Measurements from ENCODE around the gene ARMC6.
"Not testable (repeated sequence)": the region's sequence is repeated elsewhere in the genome, so short reads cannot be mapped to it uniquely, and the experiment has no call there.

Gene ARMC6

GRCh38 chr19:19101540-19101939 is 68.1 kb downstream of the ARMC6 start:
- Histone ChIP-seq H3K4me2 (ENCODE audit: low read length) (no peak overlapping the region), H3K27me3 (ENCODE audit: control insufficient read depth, low read length) (no peaks in the 10 kb centered on the region), H3K36me3 (ENCODE audit: control insufficient read depth, low read length) (no peaks in the 10 kb centered on the region), H3K27ac (ENCODE audit: low read depth, low read length) (no peak overlapping the region), H3K9me3 (ENCODE audit: control insufficient read depth, insufficient read depth, low read length) (no peaks in the 10 kb centered on the region), H3K9me2 (replicated peaks; ENCODE audit: control insufficient read depth, low read length) (no peaks in the 10 kb centered on the region), H4K20me1 (ENCODE audit: control insufficient read depth, insufficient read depth, low read depth, low read length) (no peaks in the 10 kb centered on the region), H3K4me1 (ENCODE audit: control insufficient read depth, low read length) (no peaks in the 10 kb centered on the region), H3K79me2 (ENCODE audit: control insufficient read depth, low read length) (no peaks in the 10 kb centered on the region), H3K4me3 (ENCODE audit: low read length) (no peak overlapping the region), H3F3A (ENCODE audit: control insufficient read depth, insufficient read depth) (no peaks in the 10 kb centered on the region)
- no peak for TF ChIP-seq EZH2phosphoT487 (IDR thresholded peaks at IDR 0.05; ENCODE audit: borderline replicate concordance, low read length)
- TF ChIP-seq, protein P1, sequence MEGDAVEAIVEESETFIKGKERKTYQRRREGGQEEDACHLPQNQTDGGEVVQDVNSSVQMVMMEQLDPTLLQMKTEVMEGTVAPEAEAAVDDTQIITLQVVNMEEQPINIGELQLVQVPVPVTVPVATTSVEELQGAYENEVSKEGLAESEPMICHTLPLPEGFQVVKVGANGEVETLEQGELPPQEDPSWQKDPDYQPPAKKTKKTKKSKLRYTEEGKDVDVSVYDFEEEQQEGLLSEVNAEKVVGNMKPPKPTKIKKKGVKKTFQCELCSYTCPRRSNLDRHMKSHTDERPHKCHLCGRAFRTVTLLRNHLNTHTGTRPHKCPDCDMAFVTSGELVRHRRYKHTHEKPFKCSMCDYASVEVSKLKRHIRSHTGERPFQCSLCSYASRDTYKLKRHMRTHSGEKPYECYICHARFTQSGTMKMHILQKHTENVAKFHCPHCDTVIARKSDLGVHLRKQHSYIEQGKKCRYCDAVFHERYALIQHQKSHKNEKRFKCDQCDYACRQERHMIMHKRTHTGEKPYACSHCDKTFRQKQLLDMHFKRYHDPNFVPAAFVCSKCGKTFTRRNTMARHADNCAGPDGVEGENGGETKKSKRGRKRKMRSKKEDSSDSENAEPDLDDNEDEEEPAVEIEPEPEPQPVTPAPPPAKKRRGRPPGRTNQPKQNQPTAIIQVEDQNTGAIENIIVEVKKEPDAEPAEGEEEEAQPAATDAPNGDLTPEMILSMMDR (IDR thresholded peaks at IDR 0.05; ENCODE audit: low read depth, low read length, poor library complexity, severe bottlenecking): no peak

DNA sequence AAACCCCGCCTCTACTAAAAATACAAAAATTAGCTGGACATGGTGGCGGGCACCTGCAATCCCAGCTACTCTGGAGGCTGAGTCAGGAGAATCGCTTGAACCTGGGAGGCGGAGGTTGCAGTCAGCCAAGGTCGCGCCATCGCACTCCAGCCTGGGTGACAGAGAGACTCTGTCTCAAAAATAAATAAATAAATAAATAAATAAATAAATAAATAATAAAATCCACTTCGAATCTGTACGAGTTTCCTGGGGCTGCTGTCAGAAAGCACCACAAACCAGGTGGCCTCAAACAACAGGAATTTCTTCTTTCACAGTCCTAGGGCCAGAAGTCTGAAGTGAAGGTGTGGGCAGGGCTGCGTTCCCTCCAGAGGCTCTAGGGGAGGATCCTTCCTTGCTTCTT is 69.2 kb downstream of the ARMC6 start:
- H3K36me3 ChIP-seq (ENCODE audit: control insufficient read depth, low read length); H3K4me2 ChIP-seq (ENCODE audit: low read length); H3K4me1 ChIP-seq (ENCODE audit: control insufficient read depth, low read length); H4K20me1 ChIP-seq (ENCODE audit: control insufficient read depth, insufficient read depth, low read depth, low read length); H3K79me2 ChIP-seq (ENCODE audit: control insufficient read depth, low read length); H3K9me3 ChIP-seq (ENCODE audit: control insufficient read depth, insufficient read depth, low read length); H3K27ac ChIP-seq (ENCODE audit: low read depth, low read length); H3K9me2 ChIP-seq (replicated peaks; ENCODE audit: control insufficient read depth, low read length); H3K4me3 ChIP-seq (ENCODE audit: low read length); H3F3A ChIP-seq (ENCODE audit: control insufficient read depth, insufficient read depth); H3K27me3 ChIP-seq (ENCODE audit: control insufficient read depth, low read length): not testable (repeated sequence)

DNA sequence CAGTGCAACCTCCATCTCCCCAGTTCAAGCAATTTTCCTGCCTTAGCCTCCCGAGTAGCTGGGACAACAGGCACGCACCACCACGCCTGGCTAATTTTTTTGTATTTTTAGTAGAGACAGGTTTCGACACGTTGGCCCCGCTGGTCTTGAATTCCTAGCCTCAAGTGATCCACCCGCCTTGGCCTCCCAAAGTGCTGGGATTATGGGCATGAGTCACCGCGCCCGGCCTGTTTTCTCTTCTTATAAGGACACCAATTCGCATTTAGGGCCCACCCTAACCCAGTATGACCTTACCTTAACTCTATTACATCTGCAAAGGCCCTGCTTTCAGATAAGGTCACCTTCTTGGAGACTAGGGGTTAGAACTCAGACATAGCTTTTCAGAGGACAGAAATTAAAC is 69.8 kb downstream of the ARMC6 start:
- Histone ChIP-seq H3K4me2 (ENCODE audit: low read length) (no peak overlapping the region), H3K4me3 (ENCODE audit: low read length) (no peak overlapping the region), H3K9me2 (replicated peaks; ENCODE audit: control insufficient read depth, low read length) (no peaks in the 10 kb centered on the region), H3K4me1 (ENCODE audit: control insufficient read depth, low read length) (no peaks in the 10 kb centered on the region), H3K36me3 (ENCODE audit: control insufficient read depth, low read length) (no peaks in the 10 kb centered on the region), H3K27ac (ENCODE audit: low read depth, low read length) (no peak overlapping the region), H4K20me1 (ENCODE audit: control insufficient read depth, insufficient read depth, low read depth, low read length) (no peaks in the 10 kb centered on the region), H3K79me2 (ENCODE audit: control insufficient read depth, low read length) (no peaks in the 10 kb centered on the region), H3K27me3 (ENCODE audit: control insufficient read depth, low read length) (no peaks in the 10 kb centered on the region), H3F3A (ENCODE audit: control insufficient read depth, insufficient read depth) (no peaks in the 10 kb centered on the region), H3K9me3 (ENCODE audit: control insufficient read depth, insufficient read depth, low read length) (no peaks in the 10 kb centered on the region)
- TF ChIP-seq, protein P1 (IDR thresholded peaks at IDR 0.05; ENCODE audit: low read depth, low read length, poor library complexity, severe bottlenecking): no peak
- no peak for TF ChIP-seq EZH2phosphoT487 (IDR thresholded peaks at IDR 0.05; ENCODE audit: borderline replicate concordance, low read length)

GRCh38 chr19:19105365-19106055 is 72.1 kb downstream of the ARMC6 start:
- TF ChIP-seq EZH2phosphoT487 (IDR thresholded peaks at IDR 0.05; ENCODE audit: borderline replicate concordance, low read length): no peak
- TF ChIP-seq, protein P1 (IDR thresholded peaks at IDR 0.05; ENCODE audit: low read depth, low read length, poor library complexity, severe bottlenecking): no peak
- Histone ChIP-seq H3K36me3 (ENCODE audit: control insufficient read depth, low read length) (no peaks in the 10 kb centered on the region), H4K20me1 (ENCODE audit: control insufficient read depth, insufficient read depth, low read depth, low read length) (no peaks in the 10 kb centered on the region), H3K4me2 (ENCODE audit: low read length) (no peak overlapping the region), H3K4me1 (ENCODE audit: control insufficient read depth, low read length) (no peaks in the 10 kb centered on the region), H3K27ac (ENCODE audit: low read depth, low read length) (no peak overlapping the region), H3K79me2 (ENCODE audit: control insufficient read depth, low read length) (no peaks in the 10 kb centered on the region), H3K9me3 (ENCODE audit: control insufficient read depth, insufficient read depth, low read length) (no peaks in the 10 kb centered on the region), H3K9me2 (replicated peaks; ENCODE audit: control insufficient read depth, low read length) (no peaks in the 10 kb centered on the region), H3F3A (ENCODE audit: control insufficient read depth, insufficient read depth) (no peaks in the 10 kb centered on the region), H3K27me3 (ENCODE audit: control insufficient read depth, low read length) (no peaks in the 10 kb centered on the region), H3K4me3 (ENCODE audit: low read length) (no peak overlapping the region)

All from DOHH2 (cell line).